HG02642 (cell line): ENCODE results near the gene ESAM.

Experiments
- ATAC-seq: cut with Tn5 transposase; IDR thresholded peaks from one replicate; pipeline ENCODE4 v1.9.1; 2021; ENCODE audit warnings: mild to moderate bottlenecking; ENCODE audit not compliant: unreplicated experiment, poor library complexity

ESAM gene

GRCh38 chr11:124762105-124762623 is at the start of gene ESAM:
ESAM (minus strand) TSS chr11:124762290; CDS start chr11:124762154, 136 bp downstream.
- peak; percentile 67 for ATAC-seq

GRCh38 chr11:124811399-124812125 is 49.5 kb upstream of the ESAM start:
- no peak for ATAC-seq

DNA sequence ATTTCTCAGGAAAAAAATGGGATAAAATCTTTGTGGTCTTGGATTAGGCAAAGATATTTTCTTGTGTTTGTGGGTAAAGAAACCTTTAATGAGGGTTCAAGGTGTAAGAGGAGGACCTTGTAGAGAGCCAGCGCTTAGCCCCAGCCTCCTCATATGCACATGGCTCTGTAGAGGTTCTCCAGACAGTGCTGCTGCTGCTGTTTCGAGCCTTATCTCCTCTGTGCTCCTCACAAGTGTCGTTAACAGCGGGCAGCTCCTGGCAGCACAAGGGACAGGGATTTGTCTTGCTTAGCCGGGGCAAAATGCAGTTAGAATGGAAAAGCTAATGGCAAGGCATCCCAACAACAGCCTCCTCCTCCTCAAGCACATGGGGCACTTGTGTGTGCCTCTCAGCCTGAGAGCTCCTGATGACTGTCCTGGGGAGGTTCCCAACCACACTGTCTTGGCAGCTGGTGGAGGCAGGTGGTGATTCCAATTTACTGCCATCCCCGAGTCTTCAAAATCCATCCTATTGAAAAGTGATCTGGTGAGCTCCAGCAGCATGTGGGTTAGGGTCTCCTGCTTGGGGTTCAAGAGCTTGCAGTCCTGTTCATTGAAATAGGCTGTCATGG is 45.7 kb upstream of the ESAM start:
- ATAC-seq, result no peak

DNA sequence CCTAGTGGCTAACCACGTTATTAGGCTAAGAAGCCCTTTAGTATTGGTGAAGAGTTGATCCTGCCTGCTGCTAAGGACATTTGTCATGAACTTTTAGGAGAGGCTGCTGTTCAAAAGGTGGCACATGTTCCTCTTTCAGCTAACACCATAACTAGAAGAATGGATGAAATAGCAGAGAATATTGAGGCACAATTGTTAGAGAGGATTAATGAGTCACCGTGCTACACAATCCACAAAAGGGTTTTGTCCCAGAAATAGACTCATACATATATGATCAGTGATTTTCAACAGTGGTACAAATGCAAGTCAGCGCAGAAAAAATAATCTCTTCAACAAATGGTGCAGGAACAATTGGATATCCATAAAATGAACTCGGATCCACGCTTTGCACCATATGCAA is 45.1 kb upstream of the ESAM start:
- no peak for ATAC-seq

DNA sequence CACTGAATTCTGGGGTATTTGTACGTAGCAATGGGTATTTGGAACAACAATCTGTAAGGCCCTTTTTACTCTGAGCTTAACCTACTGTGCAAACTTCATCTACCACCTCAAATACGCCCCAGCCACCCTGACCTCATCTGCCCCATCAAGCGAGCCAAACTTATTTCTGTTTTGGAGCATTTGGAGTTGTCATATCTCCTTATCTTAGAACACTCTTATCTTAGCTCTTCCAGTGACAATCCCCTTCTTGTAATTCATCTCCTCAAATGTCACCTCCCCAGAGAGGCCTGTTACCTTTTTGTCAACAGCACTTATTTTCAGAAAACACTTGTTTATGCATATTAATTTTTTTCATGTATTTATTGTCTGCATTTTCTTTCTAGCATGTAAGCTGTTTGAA is 42.8 kb upstream of the ESAM start:
- ATAC-seq, result no peak

DNA sequence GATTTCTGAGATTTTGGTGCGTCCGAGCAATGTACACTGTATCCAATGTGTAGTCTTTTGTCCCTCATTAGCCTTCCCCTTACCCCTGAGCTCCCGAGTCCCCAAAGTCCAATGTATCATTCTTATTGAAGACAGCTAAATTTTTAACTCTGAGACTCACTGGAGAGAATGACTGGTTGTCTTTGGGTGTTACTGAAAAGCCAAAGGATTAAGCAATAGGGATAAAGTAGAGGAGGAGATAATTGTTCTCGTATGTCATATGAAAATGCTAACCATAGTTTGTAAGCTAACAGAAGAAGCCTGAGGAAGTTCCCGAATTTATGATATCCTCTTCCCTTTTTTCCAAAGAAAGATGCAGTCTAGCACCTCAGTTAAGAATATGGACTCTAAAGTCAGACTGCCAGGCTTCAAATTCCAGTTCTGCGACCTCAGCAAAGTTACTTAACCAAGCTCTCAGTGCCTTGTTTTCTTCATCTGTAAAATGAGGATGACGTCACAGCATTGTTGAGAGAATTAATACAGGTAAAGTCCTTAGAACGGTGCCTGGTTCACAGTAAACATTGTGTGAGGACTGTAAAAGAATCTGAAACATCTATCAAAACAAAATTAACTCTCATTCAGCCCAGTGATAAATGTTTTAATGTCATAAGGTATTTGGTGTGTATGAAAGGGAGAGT is 39.7 kb upstream of the ESAM start:
- ATAC-seq, result no peak

- no peak for ATAC-seq
These were observed 38.9 kb upstream of the ESAM start for GRCh38 chr11:124801014-124801413.

- ATAC-seq, result peak; percentile 94
These were observed 38.3 kb upstream of the ESAM start, which contains the start of gene MSANTD2 for GRCh38 chr11:124800226-124800929. MSANTD2 (minus strand) TSS chr11:124800406; CDS start chr11:124800380, 26 bp downstream.

- peak; percentile 45 for ATAC-seq
These were observed 37.5 kb upstream of the ESAM start for GRCh38 chr11:124799348-124800225.

GRCh38 chr11:124798991-124799347 is 36.9 kb upstream of the ESAM start:
- ATAC-seq, result peak; percentile 5

GRCh38 chr11:124796312-124796711 is 34.2 kb upstream of the ESAM start:
- no peak for ATAC-seq

DNA sequence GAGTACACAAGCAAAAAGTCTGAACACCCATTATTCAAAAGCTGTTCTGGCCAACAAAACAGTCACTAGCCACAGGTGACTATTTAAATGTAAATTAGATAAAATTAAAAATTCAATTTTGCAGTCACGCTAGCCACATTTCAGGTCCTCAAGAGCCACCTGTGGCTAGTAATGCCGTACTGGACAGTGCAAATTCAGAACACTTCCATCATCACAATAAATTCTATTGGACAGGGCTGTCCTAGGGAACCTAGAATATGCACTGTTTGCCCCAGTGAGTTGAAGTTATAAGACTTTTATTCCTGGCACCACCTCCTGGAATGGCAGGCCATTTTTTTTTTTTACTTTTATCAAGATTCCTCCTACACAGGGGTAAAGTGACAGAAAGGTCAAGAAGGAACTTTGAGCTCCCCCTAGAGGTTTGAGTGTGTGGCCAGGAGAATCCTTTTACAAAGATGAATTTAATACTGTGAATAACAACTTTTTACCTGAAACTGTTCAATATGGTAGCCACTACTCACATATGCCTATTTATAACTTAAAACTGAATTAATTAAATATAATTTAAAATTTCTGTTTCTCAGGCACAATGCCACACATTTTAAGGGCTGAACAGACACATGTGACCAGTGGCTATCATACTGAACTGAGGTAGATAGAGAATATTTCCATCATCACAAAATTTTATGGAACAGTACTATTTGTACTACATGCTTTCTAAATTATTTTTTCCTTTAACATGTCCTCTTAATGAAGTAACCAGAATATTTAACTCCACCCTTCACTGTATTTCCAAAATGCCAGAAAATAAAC is 31.6 kb upstream of the ESAM start:
- ATAC-seq, result no peak

DNA sequence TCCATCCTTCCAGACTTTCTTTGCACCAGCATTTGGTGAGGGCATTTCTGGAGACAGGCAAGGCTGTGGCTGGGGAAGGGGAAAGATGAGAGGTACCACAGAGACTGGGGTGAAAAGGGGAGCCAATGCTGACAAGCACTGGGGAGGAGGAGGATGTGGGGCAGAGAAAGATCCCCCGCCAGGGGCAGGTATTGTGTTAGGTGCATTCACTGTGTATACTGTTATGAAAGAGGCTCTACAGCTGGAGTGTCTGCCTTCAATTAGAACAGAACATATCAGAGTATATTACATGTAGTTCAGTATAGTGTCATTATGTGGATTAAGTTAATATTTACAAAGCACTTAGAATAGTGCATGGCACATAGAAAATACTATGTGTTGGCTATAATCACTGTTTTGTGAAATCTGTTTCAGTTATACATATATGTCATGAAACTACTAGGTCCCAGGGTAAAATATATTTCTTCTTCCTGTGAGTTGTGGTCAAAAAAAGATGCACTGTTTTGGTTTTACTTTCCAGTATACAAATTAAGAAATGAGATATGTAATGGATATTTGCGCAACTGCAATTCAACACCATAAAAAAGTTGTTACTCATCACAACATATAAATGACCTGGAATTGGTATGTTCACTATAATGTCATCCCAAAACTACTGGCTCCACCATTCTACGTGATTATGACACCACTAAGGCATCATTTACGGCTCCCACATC is 29.7 kb upstream of the ESAM start:
- ATAC-seq, result peak; percentile 66

DNA sequence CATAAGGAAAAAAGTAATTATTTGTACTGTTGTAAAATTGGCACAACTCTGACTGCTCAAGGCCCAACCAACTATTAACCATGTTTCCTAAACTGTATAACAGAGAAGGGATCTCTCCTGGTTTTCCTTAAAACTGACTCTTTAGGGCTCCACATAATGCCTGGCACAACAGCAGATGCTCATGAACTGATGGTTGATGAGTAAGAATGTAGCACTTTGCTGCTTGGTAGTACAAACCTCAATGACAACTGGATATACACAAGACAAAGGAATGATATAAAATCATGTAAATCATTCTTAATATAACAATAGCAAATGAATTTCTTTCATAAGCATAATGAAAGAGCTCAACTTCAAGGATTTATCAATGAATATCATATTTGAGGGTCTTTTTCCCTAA is 26.4 kb upstream of the ESAM start:
- ATAC-seq, result no peak

GRCh38 chr11:124784051-124784450 is 22.0 kb upstream of the ESAM start:
- no peak for ATAC-seq

GRCh38 chr11:124783002-124783401 is 20.9 kb upstream of the ESAM start:
- ATAC-seq, result no peak

- ATAC-seq, result no peak
These were observed 17.5 kb upstream of the ESAM start for GRCh38 chr11:124779568-124779967.

DNA sequence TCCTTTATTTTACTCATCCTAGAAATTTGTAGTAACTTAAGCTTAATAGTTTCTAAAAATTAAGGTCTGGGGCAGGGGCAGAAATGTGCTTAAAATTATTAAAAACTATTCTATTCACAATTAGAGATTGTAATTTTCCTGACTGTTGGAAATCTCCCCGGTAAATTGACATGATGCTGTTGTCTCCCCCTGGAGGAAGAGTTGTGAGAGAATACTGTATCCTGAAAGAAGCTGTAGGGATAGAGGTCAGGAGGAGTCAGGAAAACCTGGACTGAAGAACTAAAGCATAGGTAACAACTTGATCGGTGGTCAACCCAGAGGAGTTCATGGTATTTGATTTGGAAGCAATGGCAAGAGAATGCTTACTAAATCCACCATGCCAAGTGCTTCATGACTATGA is 16.2 kb upstream of the ESAM start:
- no peak for ATAC-seq
